SK-N-SH treated with all-trans-retinoic acid at 6 μM for 48 hours (cell line): Measurements from ENCODE around the gene DBNDD2.

Source experiments
- BACH2 ChIP-seq: fragments of 250-450 bp; sonication (Bioruptor Pico); IDR thresholded peaks from 2 replicates; pipeline ENCODE4 v1.9.0; 2021; ENCODE audit warnings: mild to moderate bottlenecking, borderline replicate concordance
- ESRRG ChIP-seq: fragments of 250-450 bp; sonication (Bioruptor Pico); IDR thresholded peaks from 2 replicates; pipeline ENCODE4 v1.6.1; 2021; ENCODE audit warnings: mild to moderate bottlenecking
- ISL1 ChIP-seq: fragments of 250-450 bp; sonication (Bioruptor Pico); IDR thresholded peaks from 2 replicates; pipeline ENCODE4 v2.1.2; 2022; ENCODE audit warnings: mild to moderate bottlenecking, moderate library complexity
- PPARA ChIP-seq: fragments of 250-450 bp; sonication (Bioruptor Pico); IDR thresholded peaks from 2 replicates; pipeline ENCODE4 v1.5.0; 2020; ENCODE audit warnings: mild to moderate bottlenecking, borderline replicate concordance
- ZC3H10 ChIP-seq: fragments of 250-450 bp; sonication (Bioruptor Pico); IDR thresholded peaks from 2 replicates; pipeline ENCODE4 v1.5.1; 2021; ENCODE audit warnings: mild to moderate bottlenecking, moderate library complexity
- ZFP3 ChIP-seq: fragments of 250-450 bp; sonication (Bioruptor Pico); IDR thresholded peaks from 2 replicates; pipeline ENCODE4 v1.5.0; 2020; ENCODE audit warnings: mild to moderate bottlenecking, moderate library complexity
- ZNF70 ChIP-seq: fragments of 450-650 bp; formaldehyde crosslinking; IDR thresholded peaks from 2 replicates; pipeline ENCODE4 v1.5.0; 2020; ENCODE audit warnings: mild to moderate bottlenecking, moderate library complexity
- TF ChIP-seq, protein P1 (sequence below): fragments of 250-450 bp; sonication (Bioruptor Pico); IDR thresholded peaks from 2 replicates; pipeline ENCODE4 v1.5.1; 2020; ENCODE audit warnings: low read depth, mild to moderate bottlenecking, moderate library complexity
- TF ChIP-seq, protein P2 (sequence below): fragments of 250-450 bp; sonication (Bioruptor Pico); IDR thresholded peaks from 2 replicates; pipeline ENCODE4 v1.8.0; 2020; ENCODE audit warnings: mild to moderate bottlenecking, moderate library complexity, borderline replicate concordance
- TF ChIP-seq, protein P3 (sequence below): fragments of 250-450 bp; sonication (Bioruptor Pico); IDR thresholded peaks from 2 replicates; pipeline ENCODE4 v1.8.0; 2021; ENCODE audit warnings: low read depth, mild to moderate bottlenecking, moderate library complexity, borderline replicate concordance

DNA sequence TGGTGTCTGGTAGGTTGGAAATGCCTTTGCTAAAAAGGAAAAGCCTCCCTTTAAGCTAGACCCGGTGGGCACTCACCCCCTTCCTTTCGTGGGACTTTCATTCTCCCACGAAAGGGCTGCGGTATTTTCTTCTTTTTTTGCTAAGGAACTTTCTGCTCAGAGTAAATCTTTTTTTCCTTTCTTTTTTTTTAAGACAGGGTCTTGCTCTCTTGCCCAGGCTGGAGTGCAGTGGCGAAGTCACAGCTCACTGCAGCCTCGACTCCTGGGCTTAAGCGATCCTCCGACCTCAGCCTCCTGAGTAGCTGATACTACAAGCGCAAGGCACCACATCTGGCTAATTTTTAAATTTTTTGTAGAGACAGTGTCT is 34.0 kb upstream of the DBNDD2 start:
- TF ChIP-seq ISL1 (CRISPR knock-in tag), result no peak
- TF ChIP-seq, protein P1, sequence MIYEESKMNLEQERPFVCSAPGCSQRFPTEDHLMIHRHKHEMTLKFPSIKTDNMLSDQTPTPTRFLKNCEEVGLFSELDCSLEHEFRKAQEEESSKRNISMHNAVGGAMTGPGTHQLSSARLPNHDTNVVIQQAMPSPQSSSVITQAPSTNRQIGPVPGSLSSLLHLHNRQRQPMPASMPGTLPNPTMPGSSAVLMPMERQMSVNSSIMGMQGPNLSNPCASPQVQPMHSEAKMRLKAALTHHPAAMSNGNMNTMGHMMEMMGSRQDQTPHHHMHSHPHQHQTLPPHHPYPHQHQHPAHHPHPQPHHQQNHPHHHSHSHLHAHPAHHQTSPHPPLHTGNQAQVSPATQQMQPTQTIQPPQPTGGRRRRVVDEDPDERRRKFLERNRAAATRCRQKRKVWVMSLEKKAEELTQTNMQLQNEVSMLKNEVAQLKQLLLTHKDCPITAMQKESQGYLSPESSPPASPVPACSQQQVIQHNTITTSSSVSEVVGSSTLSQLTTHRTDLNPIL (CRISPR knock-in tag), result no peak
- TF ChIP-seq ZFP3 (CRISPR knock-in tag), result no peak
- TF ChIP-seq, protein P2, sequence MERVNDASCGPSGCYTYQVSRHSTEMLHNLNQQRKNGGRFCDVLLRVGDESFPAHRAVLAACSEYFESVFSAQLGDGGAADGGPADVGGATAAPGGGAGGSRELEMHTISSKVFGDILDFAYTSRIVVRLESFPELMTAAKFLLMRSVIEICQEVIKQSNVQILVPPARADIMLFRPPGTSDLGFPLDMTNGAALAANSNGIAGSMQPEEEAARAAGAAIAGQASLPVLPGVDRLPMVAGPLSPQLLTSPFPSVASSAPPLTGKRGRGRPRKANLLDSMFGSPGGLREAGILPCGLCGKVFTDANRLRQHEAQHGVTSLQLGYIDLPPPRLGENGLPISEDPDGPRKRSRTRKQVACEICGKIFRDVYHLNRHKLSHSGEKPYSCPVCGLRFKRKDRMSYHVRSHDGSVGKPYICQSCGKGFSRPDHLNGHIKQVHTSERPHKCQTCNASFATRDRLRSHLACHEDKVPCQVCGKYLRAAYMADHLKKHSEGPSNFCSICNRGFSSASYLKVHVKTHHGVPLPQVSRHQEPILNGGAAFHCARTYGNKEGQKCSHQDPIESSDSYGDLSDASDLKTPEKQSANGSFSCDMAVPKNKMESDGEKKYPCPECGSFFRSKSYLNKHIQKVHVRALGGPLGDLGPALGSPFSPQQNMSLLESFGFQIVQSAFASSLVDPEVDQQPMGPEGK (CRISPR knock-in tag), result no peak
- no peak for TF ChIP-seq ZC3H10 (CRISPR knock-in tag)
- TF ChIP-seq PPARA (CRISPR knock-in tag), result no peak
- TF ChIP-seq ZNF70, result no peak
- TF ChIP-seq ESRRG (CRISPR knock-in tag), result no peak
- TF ChIP-seq, protein P3, sequence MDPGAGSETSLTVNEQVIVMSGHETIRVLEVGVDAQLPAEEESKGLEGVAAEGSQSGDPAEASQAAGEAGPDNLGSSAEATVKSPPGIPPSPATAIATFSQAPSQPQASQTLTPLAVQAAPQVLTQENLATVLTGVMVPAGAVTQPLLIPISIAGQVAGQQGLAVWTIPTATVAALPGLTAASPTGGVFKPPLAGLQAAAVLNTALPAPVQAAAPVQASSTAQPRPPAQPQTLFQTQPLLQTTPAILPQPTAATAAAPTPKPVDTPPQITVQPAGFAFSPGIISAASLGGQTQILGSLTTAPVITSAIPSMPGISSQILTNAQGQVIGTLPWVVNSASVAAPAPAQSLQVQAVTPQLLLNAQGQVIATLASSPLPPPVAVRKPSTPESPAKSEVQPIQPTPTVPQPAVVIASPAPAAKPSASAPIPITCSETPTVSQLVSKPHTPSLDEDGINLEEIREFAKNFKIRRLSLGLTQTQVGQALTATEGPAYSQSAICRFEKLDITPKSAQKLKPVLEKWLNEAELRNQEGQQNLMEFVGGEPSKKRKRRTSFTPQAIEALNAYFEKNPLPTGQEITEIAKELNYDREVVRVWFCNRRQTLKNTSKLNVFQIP (CRISPR knock-in tag), result no peak
- TF ChIP-seq BACH2 (CRISPR knock-in tag), result no peak
